ENCODE measurements around the gene KCNH8. TPM values are rescaled to one million over a fixed set of nuclear protein-coding genes. Genes with fewer than 3 reads are reported as not detected.

The KCNH8 gene
- polyA plus RNA-seq, 4 donors = 1.2 to 2.2 (median 1.3) TPM

GRCh38 chr3:19348941-19349564 is 200.7 kb downstream of the KCNH8 start:
- no peak for DNase-seq (ENCODE audit: low read depth in 4 of 4, low spot score in 3 of 4)

- DNase-seq (ENCODE audit: low read depth in 4 of 4, low spot score in 3 of 4) = no peak
Measured at GRCh38 chr3:19357947-19358346, 209.6 kb downstream of the KCNH8 start.

GRCh38 chr3:19363071-19363470 is 214.8 kb downstream of the KCNH8 start:
- DNase-seq (ENCODE audit: low read depth in 4 of 4, low spot score in 3 of 4) = no peak

- DNase-seq (ENCODE audit: low read depth in 4 of 4, low spot score in 3 of 4) = no peak
Measured at GRCh38 chr3:19364148-19364547, 215.8 kb downstream of the KCNH8 start.

- no peak for DNase-seq (ENCODE audit: low read depth in 4 of 4, low spot score in 3 of 4)
Measured at GRCh38 chr3:19365471-19365870, 217.2 kb downstream of the KCNH8 start.

GRCh38 chr3:19384868-19385267 is 236.6 kb downstream of the KCNH8 start:
- no peak for DNase-seq (ENCODE audit: low read depth in 4 of 4, low spot score in 3 of 4)

- no peak for DNase-seq (ENCODE audit: low read depth in 4 of 4, low spot score in 3 of 4)
Measured at GRCh38 chr3:19392150-19392549, 243.8 kb downstream of the KCNH8 start.

GRCh38 chr3:19394946-19395345 is 246.6 kb downstream of the KCNH8 start:
- no peak for DNase-seq (ENCODE audit: low read depth in 4 of 4, low spot score in 3 of 4)

- no peak for DNase-seq (ENCODE audit: low read depth in 4 of 4, low spot score in 3 of 4)
Measured at GRCh38 chr3:19396726-19397125, 248.4 kb downstream of the KCNH8 start.

GRCh38 chr3:19399356-19399755 is 251.0 kb downstream of the KCNH8 start:
- DNase-seq (ENCODE audit: low read depth in 4 of 4, low spot score in 3 of 4) = no peak

GRCh38 chr3:19399836-19400235 is 251.5 kb downstream of the KCNH8 start:
- DNase-seq (ENCODE audit: low read depth in 4 of 4, low spot score in 3 of 4) = no peak

GRCh38 chr3:19420159-19420558 is 271.8 kb downstream of the KCNH8 start:
- DNase-seq (ENCODE audit: low read depth in 4 of 4, low spot score in 3 of 4) = no peak

- DNase-seq (ENCODE audit: low read depth in 4 of 4, low spot score in 3 of 4) = no peak
Measured at GRCh38 chr3:19425825-19426224, 277.5 kb downstream of the KCNH8 start.

- no peak for DNase-seq (ENCODE audit: low read depth in 4 of 4, low spot score in 3 of 4)
Measured at GRCh38 chr3:19427422-19428149, 279.3 kb downstream of the KCNH8 start.

GRCh38 chr3:19428729-19429128 is 280.4 kb downstream of the KCNH8 start:
- DNase-seq (ENCODE audit: low read depth in 4 of 4, low spot score in 3 of 4) = no peak

- no peak for DNase-seq (ENCODE audit: low read depth in 4 of 4, low spot score in 3 of 4)
Measured at GRCh38 chr3:19432669-19433068, 284.4 kb downstream of the KCNH8 start.

GRCh38 chr3:19436746-19437145 is 288.4 kb downstream of the KCNH8 start:
- DNase-seq (ENCODE audit: low read depth in 4 of 4, low spot score in 3 of 4) = no peak

GRCh38 chr3:19439944-19440343 is 291.6 kb downstream of the KCNH8 start:
- DNase-seq (ENCODE audit: low read depth in 4 of 4, low spot score in 3 of 4) = no peak

- no peak for DNase-seq (ENCODE audit: low read depth in 4 of 4, low spot score in 3 of 4)
Measured at GRCh38 chr3:19446138-19446537, 297.8 kb downstream of the KCNH8 start.

- DNase-seq (ENCODE audit: low read depth in 4 of 4, low spot score in 3 of 4) = no peak
Measured at GRCh38 chr3:19446687-19447086, 298.4 kb downstream of the KCNH8 start.

- no peak for DNase-seq (ENCODE audit: low read depth in 4 of 4, low spot score in 3 of 4)
Measured at GRCh38 chr3:19455546-19455945, 307.2 kb downstream of the KCNH8 start.

GRCh38 chr3:19456738-19457137 is 308.4 kb downstream of the KCNH8 start:
- no peak for DNase-seq (ENCODE audit: low read depth in 4 of 4, low spot score in 3 of 4)

Measured in left renal pelvis (tissue), 4 donors.